ENCODE data around the gene MRPL33.

MRPL33 gene

GRCh38 chr2:27779417-27780055 lies 8.0 kb downstream of the MRPL33 start:
- no peak for DNase-seq

- DNase-seq, result no peak
Measured at GRCh38 chr2:27781496-27781895, 10.0 kb downstream of the MRPL33 start.

GRCh38 chr2:27782701-27783100 lies 11.2 kb downstream of the MRPL33 start:
- no peak for DNase-seq

GRCh38 chr2:27790796-27791195 lies 19.3 kb downstream of the MRPL33 start:
- DNase-seq, result no peak

GRCh38 chr2:27792759-27793158 lies 21.2 kb downstream of the MRPL33 start:
- DNase-seq, result no peak

GRCh38 chr2:27795093-27795834 lies 23.7 kb downstream of the MRPL33 start:
- no peak for DNase-seq

- DNase-seq, result no peak
Measured at GRCh38 chr2:27795868-27796277, 24.4 kb downstream of the MRPL33 start.

- no peak for DNase-seq
Measured at GRCh38 chr2:27796791-27797765, 25.6 kb downstream of the MRPL33 start.

- no peak for DNase-seq
Measured at GRCh38 chr2:27797841-27798240, 26.3 kb downstream of the MRPL33 start.

- DNase-seq, result no peak
Measured at GRCh38 chr2:27798486-27798885, 27.0 kb downstream of the MRPL33 start.

- DNase-seq, result no peak
Measured at GRCh38 chr2:27798948-27799645, 27.6 kb downstream of the MRPL33 start.

GRCh38 chr2:27799646-27800010 lies 28.1 kb downstream of the MRPL33 start:
- DNase-seq, result no peak

GRCh38 chr2:27800856-27801255 lies 29.3 kb downstream of the MRPL33 start:
- DNase-seq, result no peak

- DNase-seq, result no peak
Measured at GRCh38 chr2:27802547-27802946, 31.0 kb downstream of the MRPL33 start.

- DNase-seq, result no peak
Measured at GRCh38 chr2:27803046-27803445, 31.5 kb downstream of the MRPL33 start.

GRCh38 chr2:27804146-27804545 lies 32.6 kb downstream of the MRPL33 start:
- no peak for DNase-seq

- no peak for DNase-seq
Measured at GRCh38 chr2:27805180-27805579, 33.7 kb downstream of the MRPL33 start.

GRCh38 chr2:27806311-27807059 lies 35.0 kb downstream of the MRPL33 start:
- DNase-seq, result no peak

- no peak for DNase-seq
Measured at GRCh38 chr2:27807476-27807875, 36.0 kb downstream of the MRPL33 start.

GRCh38 chr2:27808418-27808817 lies 36.9 kb downstream of the MRPL33 start:
- DNase-seq, result no peak

- no peak for DNase-seq
Measured at GRCh38 chr2:27808984-27809383, 37.5 kb downstream of the MRPL33 start.

- no peak for DNase-seq
Measured at GRCh38 chr2:27809761-27810241, 38.3 kb downstream of the MRPL33 start.
